GM23338 (cell line): ENCODE data around the gene FOXO3. TPM values are rescaled to one million over a fixed set of nuclear protein-coding genes. Genes with fewer than 3 reads are reported as not detected.

Experiments
- ATAC-seq: fragments of 200-7000 bp; cut with Tn5 transposase; 3 replicates; pipeline ENCODE4 v1.9.1; 2020
- DNase-seq: peaks from one replicate; pipeline ENCODE4 v3.0.0-alpha.2; 2015; ENCODE audit warnings: low spot score
- H2AFZ ChIP-seq: fragments of 200-600 bp; sonication (generic); 2 replicates; pipeline ENCODE4 v1.8.0; 2016; ENCODE audit warnings: antibody characterized with exemption, mild to moderate bottlenecking, moderate library complexity
- H3F3A ChIP-seq: fragments of 200-600 bp; sonication (generic); replicated peaks from 2 replicates; pipeline ENCODE4 v1.8.0; 2017; ENCODE audit warnings: antibody characterized with exemption, mixed run types, low read depth
- H3K27ac ChIP-seq: fragments of 200-600 bp; sonication (generic); 2 replicates; pipeline ENCODE4 v1.6.1; 2016; ENCODE audit warnings: low read depth
- H3K27me3 ChIP-seq: fragments of 200-600 bp; sonication (generic); 2 replicates; pipeline ENCODE4 v1.8.0; 2016; ENCODE audit warnings: mild to moderate bottlenecking, mixed run types, moderate library complexity; ENCODE audit not compliant: insufficient read depth
- H3K36me3 ChIP-seq: fragments of 200-600 bp; sonication (generic); 2 replicates; pipeline ENCODE4 v1.8.0; 2016; ENCODE audit warnings: mild to moderate bottlenecking; ENCODE audit not compliant: insufficient read depth
- H3K4me1 ChIP-seq: fragments of 200-600 bp; sonication (generic); 2 replicates; pipeline ENCODE4 v1.8.0; 2016; ENCODE audit warnings: mild to moderate bottlenecking, moderate library complexity; ENCODE audit not compliant: insufficient read depth
- H3K4me2 ChIP-seq: fragments of 200-600 bp; sonication (generic); 2 replicates; pipeline ENCODE4 v1.7.1; 2017; ENCODE audit warnings: mixed run types
- H3K4me3 ChIP-seq: fragments of 200-600 bp; sonication (generic); 2 replicates; pipeline ENCODE4 v1.6.1; 2016; ENCODE audit warnings: mixed run types
- H3K79me2 ChIP-seq: fragments of 200-600 bp; sonication (generic); replicated peaks from 2 replicates; pipeline ENCODE4 v1.8.0; 2017; ENCODE audit warnings: mild to moderate bottlenecking; ENCODE audit not compliant: insufficient read depth
- H3K9me2 ChIP-seq: fragments of 200-600 bp; sonication (generic); 2 replicates; pipeline ENCODE4 v1.8.0; 2017; ENCODE audit not compliant: insufficient read depth
- H4K20me1 ChIP-seq: fragments of 200-600 bp; sonication (generic); replicated peaks from 2 replicates; pipeline ENCODE4 v1.8.0; 2017; ENCODE audit warnings: mild to moderate bottlenecking; ENCODE audit not compliant: insufficient read depth
- H3K27ac Mint-ChIP-seq: 2 replicates; pipeline ENCODE4 v1.8.0; 2020; ENCODE audit warnings: inconsistent platforms, mild to moderate bottlenecking, moderate library complexity, mixed read lengths
- H3K27me3 Mint-ChIP-seq: 3 replicates; pipeline ENCODE4 v1.8.0; 2022; ENCODE audit warnings: low read depth, mild to moderate bottlenecking, moderate library complexity, mixed read lengths, inconsistent platforms; ENCODE audit not compliant: insufficient read depth, poor library complexity
- H3K36me3 Mint-ChIP-seq: 3 replicates; pipeline ENCODE4 v1.8.0; 2021; ENCODE audit warnings: low read depth, mild to moderate bottlenecking, inconsistent platforms, moderate library complexity, mixed read lengths
- H3K4me1 Mint-ChIP-seq: 3 replicates; pipeline ENCODE4 v1.8.0; 2020; ENCODE audit warnings: mild to moderate bottlenecking, inconsistent platforms, mixed read lengths
- H3K4me3 Mint-ChIP-seq: 3 replicates; pipeline ENCODE4 v1.8.0; 2021; ENCODE audit warnings: moderate library complexity, mild to moderate bottlenecking, inconsistent platforms, mixed read lengths
- H3K9me3 Mint-ChIP-seq: 3 replicates; pipeline ENCODE4 v1.8.0; 2020; ENCODE audit warnings: moderate library complexity, mild to moderate bottlenecking, inconsistent platforms, mixed read lengths
- EZH2phosphoT487 ChIP-seq: fragments of 200-600 bp; sonication (generic); IDR thresholded peaks from one replicate; pipeline ENCODE4 v1.8.1; 2018; ENCODE audit warnings: antibody characterized with exemption; ENCODE audit not compliant: unreplicated experiment
- JUNB ChIP-seq: IDR thresholded peaks from one replicate; pipeline ENCODE4 v1.6.1; 2016; ENCODE audit warnings: antibody characterized with exemption; ENCODE audit not compliant: unreplicated experiment
- POLR2AphosphoS5 ChIP-seq: IDR thresholded peaks from 2 replicates; pipeline ENCODE4 v1.6.1; 2016; ENCODE audit warnings: antibody characterized with exemption, low read depth
- STAT1 ChIP-seq: IDR thresholded peaks from one replicate; pipeline ENCODE4 v1.6.1; 2016; ENCODE audit warnings: antibody characterized with exemption; ENCODE audit not compliant: unreplicated experiment
- ZNF114 ChIP-seq: fragments of 250-450 bp; sonication (Bioruptor Pico); IDR thresholded peaks from 2 replicates; pipeline ENCODE4 v1.5.0; 2020; ENCODE audit warnings: mild to moderate bottlenecking, moderate library complexity
- polyA plus RNA-seq: library from polyadenylated mRNA; unstranded; fragments of >200 nt; fragmentation: Nextera tagmentation; extraction: Ambion mirVana; gene quantifications from 2 replicates; pipeline ENCODE4 v1.2.1, GENCODE V29; 2016
- total RNA-seq: library from RNA; depleted of rRNA; stranded (reverse); fragments of >200 nt; shearing (Covaris generic); gene quantifications from 2 replicates; pipeline ENCODE4 v1.2.3, GENCODE V29; 2014
- TF ChIP-seq, protein P1 (sequence below), 2 experiments: fragments of 200-600 bp in 1 of 2; sonication (generic) in 1 of 2; conservative IDR thresholded peaks; 2 replicates each; pipeline versions ENCODE4 v1.5.1 to v1.6.1; 2016 to 2017; ENCODE audit warnings: antibody characterized with exemption in 2 of 2, low read depth in 2 of 2, mild to moderate bottlenecking in 2 of 2, moderate library complexity in 1 of 2
- TF ChIP-seq, protein P2 (sequence below): IDR thresholded peaks from 2 replicates; pipeline ENCODE4 v1.6.1; 2016; ENCODE audit warnings: antibody characterized with exemption

FOXO3 gene
- total and polyA plus RNA-seq, 2 experiments from 2014 or later = 9.8 to 20.2 TPM

DNA sequence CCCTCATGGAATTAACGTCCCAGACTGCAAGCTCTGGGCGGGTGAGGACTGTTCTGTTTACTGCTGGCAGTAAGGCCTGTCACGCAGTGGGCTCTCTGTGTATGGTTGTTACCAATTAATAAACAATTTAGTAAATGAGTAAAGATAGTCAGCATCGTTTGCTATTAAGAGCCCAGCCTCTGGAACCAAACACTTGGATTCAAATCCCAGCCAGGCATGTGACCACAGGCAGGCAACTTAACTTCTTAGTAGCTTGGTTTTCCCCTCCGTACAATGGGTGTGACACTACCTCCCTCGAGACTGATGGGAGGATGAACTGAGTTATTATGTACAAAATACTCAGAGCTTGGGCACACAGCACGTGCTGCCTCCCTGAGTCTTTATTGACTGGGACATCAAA, 149.8 kb downstream of the FOXO3 start (continued):
- TF ChIP-seq ZNF114 (CRISPR knock-in tag) (no peak), JUNB (no peak), STAT1 (no peak), EZH2phosphoT487 (no peak)
- TF ChIP-seq, protein P1, sequence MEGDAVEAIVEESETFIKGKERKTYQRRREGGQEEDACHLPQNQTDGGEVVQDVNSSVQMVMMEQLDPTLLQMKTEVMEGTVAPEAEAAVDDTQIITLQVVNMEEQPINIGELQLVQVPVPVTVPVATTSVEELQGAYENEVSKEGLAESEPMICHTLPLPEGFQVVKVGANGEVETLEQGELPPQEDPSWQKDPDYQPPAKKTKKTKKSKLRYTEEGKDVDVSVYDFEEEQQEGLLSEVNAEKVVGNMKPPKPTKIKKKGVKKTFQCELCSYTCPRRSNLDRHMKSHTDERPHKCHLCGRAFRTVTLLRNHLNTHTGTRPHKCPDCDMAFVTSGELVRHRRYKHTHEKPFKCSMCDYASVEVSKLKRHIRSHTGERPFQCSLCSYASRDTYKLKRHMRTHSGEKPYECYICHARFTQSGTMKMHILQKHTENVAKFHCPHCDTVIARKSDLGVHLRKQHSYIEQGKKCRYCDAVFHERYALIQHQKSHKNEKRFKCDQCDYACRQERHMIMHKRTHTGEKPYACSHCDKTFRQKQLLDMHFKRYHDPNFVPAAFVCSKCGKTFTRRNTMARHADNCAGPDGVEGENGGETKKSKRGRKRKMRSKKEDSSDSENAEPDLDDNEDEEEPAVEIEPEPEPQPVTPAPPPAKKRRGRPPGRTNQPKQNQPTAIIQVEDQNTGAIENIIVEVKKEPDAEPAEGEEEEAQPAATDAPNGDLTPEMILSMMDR (conservative IDR thresholded peaks at IDR 0.05; ENCODE audit: low read depth in 2 of 2) = no peak

DNA sequence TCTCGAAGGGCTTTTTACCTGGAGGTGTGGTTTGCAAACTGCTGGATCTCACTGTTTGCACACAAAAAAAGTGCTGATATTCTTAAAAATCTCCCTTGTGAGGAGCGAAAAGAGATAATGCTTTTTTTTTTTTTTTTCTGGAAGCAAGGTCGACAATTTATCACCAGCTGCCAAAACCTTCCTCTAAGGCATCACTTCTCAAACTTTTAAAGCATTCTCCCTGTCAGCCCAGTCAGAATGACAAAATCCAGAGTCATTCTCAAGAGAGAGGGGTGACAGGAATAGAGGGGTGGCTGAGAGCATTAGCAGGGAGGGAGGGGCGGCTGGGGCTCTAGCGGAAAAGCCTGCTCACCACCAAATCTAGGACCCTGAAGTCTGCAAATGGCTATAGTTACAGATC, 150.4 kb downstream of the FOXO3 start:
- ATAC-seq = no peak
- Histone ChIP-seq H3K36me3 (no peaks in the 10 kb centered on the region), H2AFZ (no peak overlapping the region), H3K9me2 (no peaks in the 10 kb centered on the region), H4K20me1 (no peaks in the 10 kb centered on the region), H3K27ac (no peak overlapping the region), H3K79me2 (no peaks in the 10 kb centered on the region), H3K4me1 (no peaks in the 10 kb centered on the region), H3F3A (no peaks in the 10 kb centered on the region), H3K27me3 (no peaks in the 10 kb centered on the region), H3K4me2 (no peak overlapping the region), H3K4me3 (no peak overlapping the region)
- H3K27ac Mint-ChIP-seq = no peak overlapping the region
- DNase-seq = no peak
- peaks cover 14% of the 10 kb centered on the region for H3K4me1 Mint-ChIP-seq
- no peak for TF ChIP-seq POLR2AphosphoS5
- no peak for TF ChIP-seq ZNF114 (CRISPR knock-in tag)
- peaks cover 5% of the 10 kb centered on the region for H3K27me3 Mint-ChIP-seq
- H3K36me3 Mint-ChIP-seq = no peaks in the 10 kb centered on the region
- no peaks in the 10 kb centered on the region for H3K9me3 Mint-ChIP-seq
- H3K4me3 Mint-ChIP-seq = no peak overlapping the region

DNA sequence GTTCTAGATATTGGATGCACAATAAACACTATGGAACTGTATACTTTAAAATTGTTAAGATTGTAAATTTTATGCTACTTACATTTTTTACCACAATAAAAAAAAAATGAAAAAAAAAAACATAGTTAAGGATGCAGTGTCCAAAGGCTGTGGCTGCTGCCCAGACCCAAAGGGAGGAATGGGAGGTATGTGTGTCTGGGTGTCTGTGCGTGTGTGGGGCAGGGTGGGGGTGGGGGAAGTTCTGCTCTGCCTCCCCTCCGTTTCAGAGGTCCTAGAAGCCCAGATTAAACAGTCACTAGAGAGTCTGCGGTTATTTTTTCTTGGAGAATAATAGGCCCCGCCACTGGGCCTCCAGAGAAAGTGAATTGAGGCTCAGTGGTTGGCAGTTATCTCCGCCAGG, 151.1 kb downstream of the FOXO3 start:
- Histone ChIP-seq H3K9me2 (no peaks in the 10 kb centered on the region), H3K4me1 (0 out of 2 replicates have a peak, but pooled peaks cover 4% of the 10 kb centered on the region), H3K27me3 (no peaks in the 10 kb centered on the region), H3K27ac (no peak overlapping the region), H4K20me1 (no peaks in the 10 kb centered on the region), H2AFZ (no peak overlapping the region), H3F3A (no peaks in the 10 kb centered on the region), H3K4me3 (no peak overlapping the region), H3K36me3 (no peaks in the 10 kb centered on the region), H3K79me2 (no peaks in the 10 kb centered on the region), H3K4me2 (no peak overlapping the region)
- H3K27ac Mint-ChIP-seq = no peak overlapping the region
- TF ChIP-seq, protein P2, sequence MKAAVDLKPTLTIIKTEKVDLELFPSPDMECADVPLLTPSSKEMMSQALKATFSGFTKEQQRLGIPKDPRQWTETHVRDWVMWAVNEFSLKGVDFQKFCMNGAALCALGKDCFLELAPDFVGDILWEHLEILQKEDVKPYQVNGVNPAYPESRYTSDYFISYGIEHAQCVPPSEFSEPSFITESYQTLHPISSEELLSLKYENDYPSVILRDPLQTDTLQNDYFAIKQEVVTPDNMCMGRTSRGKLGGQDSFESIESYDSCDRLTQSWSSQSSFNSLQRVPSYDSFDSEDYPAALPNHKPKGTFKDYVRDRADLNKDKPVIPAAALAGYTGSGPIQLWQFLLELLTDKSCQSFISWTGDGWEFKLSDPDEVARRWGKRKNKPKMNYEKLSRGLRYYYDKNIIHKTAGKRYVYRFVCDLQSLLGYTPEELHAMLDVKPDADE = no peak
- peaks cover 11% of the 10 kb centered on the region for H3K4me1 Mint-ChIP-seq
- H3K36me3 Mint-ChIP-seq = no peaks in the 10 kb centered on the region
- H3K4me3 Mint-ChIP-seq = no peak overlapping the region
- peaks cover 7% of the 10 kb centered on the region for H3K27me3 Mint-ChIP-seq
- no peaks in the 10 kb centered on the region for H3K9me3 Mint-ChIP-seq
- no peak for DNase-seq
- ATAC-seq = no peak
